Epithelial cell of prostate (primary cell): ENCODE data around the gene ASTN2.
"Not testable (repeated sequence)": the region's sequence is repeated elsewhere in the genome, so short reads cannot be mapped to it uniquely, and the experiment has no call there.

Source experiments
- DNase-seq: peaks from one replicate; pipeline ENCODE4 v3.0.0-alpha.2; 2011; ENCODE audit warnings: low read depth, low spot score
- H3K27ac ChIP-seq: fragments of 450-650 bp; 2 replicates; pipeline ENCODE4 v1.5.1; 2017; ENCODE audit warnings: mild to moderate bottlenecking

ASTN2 gene

DNA sequence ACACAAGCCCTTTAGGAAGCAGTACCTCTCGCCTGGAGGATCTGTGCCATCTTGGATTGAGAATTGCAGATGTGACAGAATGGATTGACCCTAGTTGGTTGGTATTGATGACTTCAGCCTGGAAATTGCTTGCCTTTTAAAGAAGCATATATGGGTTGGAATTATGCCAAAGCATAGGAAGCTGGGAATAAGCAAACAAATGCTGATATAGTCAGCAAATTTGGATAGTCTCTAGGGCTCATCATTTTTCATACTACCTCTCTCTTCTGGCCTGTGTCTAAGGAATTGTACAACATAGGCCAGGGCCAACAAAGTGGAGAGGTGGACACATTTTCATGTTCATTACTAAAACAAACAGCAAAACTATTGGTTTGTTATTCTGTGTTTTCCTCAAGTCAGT, 714.6 kb downstream of the ASTN2 start:
- DNase-seq = no peak
- H3K27ac ChIP-seq = no peak overlapping the region

DNA sequence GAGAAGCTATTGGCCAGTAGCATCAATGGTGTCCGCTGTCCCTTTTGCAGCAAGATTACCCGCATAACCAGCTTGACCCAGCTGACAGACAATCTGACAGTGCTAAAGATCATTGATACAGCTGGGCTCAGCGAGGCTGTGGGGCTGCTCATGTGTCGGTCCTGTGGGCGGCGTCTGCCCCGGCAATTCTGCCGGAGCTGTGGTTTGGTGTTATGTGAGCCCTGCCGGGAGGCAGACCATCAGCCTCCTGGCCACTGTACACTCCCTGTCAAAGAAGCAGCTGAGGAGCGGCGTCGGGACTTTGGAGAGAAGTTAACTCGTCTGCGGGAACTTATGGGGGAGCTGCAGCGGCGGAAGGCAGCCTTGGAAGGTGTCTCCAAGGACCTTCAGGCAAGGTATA, 717.0 kb downstream of the ASTN2 start:
- no peak overlapping the region for H3K27ac ChIP-seq
- no peak for DNase-seq

DNA sequence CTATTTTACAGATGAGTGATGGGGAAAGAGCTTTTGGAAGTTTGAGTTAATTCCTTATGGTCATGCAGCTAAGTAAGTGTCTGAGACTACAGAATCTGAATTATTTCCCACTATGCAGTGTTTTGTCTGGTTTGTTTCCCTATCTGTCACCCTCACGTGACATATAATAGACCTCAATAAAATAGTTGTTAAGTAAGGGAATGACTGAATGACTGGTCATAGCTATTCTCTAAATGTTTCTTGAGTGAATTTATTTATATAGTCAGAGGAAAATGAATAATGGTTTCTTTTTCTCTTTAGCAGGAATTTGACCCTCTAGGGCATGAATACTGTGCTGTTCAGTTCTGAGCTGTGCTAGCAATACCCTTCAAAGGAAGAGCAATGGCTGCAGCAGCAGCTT, 717.5 kb downstream of the ASTN2 start:
- peak; percentile 14 for DNase-seq

DNA sequence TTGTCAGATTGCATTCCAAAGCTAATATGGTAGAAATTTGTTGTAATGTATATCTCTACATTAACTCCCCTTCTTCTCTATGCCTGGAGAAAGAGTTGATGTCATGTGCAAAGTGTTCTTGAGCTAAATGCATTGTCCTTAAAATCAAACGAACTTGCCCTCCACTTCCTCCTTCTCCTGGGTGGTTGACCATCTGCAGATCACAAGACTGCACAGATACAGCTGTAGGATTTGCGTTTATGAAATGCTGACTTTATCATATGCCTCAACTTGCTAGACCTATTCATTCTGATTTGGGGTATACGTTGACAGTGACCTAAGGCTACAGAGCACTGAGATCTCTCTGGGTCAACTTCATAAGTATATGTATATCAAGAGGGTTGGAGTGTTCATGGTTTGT, 719.4 kb downstream of the ASTN2 start:
- DNase-seq = no peak
- H3K27ac ChIP-seq = no peak overlapping the region

More for the DNA sequence above, 717.5 kb downstream of the ASTN2 start:
- no peak overlapping the region for H3K27ac ChIP-seq

DNA sequence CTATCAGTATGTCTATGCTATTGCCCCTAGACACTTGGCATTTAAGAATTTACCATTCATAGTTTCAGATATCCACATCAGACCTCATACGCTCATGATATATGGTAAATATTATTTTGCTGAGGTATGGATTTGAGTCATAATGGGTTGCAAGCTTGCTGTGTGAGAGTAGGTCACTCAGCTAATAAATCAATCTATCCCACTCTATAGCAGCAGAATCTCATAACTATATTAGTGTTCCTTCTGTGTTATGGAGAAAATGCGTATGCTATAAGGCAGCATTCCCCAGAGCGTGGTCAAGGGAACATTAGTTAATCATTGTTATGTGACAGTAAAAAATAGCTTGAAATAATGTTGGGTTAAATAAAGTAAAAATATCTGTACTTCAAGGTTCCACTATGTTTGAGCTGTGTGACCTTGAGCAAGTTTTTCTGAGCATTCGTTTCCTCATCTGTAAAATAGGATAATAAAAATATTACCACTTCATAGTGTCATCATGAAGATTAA, 720.0 kb downstream of the ASTN2 start:
- no peak for DNase-seq

DNA sequence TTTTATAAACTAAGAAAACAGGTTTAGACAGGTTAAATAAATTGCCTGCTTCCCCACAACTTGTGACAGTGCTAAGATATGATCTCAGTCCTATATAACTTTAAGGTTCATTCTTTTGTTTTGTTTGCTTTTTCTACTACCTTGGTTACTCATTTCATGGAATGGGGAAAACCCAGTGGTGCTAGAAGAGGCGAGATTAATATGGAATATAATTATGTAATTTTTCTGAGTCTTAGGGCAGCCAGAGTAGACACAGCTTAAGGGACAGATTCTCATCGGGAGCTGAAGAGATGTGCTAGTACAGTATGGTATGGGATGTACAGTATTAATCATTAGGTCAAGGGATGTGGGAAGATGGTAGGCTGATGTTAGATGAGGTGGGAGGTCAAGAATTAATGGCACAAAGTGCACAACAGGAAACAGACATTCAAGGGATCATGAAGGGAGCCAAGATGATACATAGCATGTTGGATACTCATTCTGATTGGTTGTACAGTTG, 721.6 kb downstream of the ASTN2 start:
- peak; percentile 63 for DNase-seq
- H3K27ac ChIP-seq = peak overlapping the region; percentile 53

More for the DNA sequence above, 720.0 kb downstream of the ASTN2 start:
- no peak overlapping the region for H3K27ac ChIP-seq

DNA sequence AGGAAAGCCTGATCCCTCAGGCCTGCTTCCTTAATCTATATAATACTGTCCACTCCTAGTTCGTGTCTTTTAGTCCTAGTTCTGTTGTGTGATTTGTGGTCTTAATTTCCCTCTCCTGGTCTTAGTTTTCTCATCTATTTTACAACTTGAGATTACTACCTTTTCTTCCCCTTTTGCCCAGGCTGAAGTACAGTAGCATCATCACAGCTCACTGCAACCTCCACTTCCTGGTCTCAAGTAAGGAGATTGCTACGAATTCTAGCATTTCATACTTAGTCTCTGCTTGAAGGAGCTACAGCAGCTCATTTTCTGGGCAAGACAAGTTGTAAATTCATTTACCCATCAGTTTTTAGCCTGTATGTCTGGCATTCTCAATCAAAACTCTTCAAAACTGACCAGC, 722.2 kb downstream of the ASTN2 start:
- peak overlapping the region; percentile 53 for H3K27ac ChIP-seq
- no peak for DNase-seq

DNA sequence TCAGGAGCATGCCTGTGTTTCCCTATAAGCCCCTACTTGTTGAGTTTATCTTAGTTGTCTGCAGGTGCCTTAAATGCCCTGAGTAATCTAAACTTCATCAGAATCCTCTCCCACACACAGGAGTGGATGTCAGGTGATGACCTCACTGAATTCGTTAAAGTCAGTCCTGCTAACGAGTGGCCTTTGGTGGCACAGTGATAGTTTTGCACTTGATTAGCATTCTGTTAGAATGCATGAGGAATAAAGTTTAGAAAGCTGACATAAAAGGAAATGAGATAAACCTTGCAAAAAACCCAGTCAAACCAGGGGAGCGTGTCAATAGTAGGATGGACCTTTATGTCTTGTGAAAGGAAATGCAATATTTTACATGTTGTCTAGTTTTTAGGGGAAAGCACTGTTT, 723.2 kb downstream of the ASTN2 start:
- H3K27ac ChIP-seq = peak overlapping the region; percentile 53
- DNase-seq = no peak

DNA sequence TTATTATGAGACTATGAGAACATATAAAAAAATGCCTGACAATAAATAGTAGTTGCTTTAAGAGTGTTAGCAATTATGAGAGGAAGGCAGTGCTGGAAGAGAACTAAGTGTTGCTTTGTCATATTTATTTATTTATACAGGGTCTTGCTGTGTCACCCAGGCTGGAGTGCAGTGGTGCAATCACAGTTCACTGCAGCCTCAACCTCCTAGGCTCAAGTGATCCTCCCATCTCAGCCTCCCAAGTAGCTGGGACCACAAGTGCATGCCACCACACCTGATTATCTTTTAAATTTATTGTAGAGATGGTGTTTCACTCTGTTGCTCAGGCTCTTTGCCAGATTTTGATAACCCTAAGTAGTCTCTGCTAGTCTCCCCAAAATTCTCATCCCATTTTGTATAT, 724.1 kb downstream of the ASTN2 start:
- DNase-seq, H3K27ac ChIP-seq: not testable (repeated sequence)

DNA sequence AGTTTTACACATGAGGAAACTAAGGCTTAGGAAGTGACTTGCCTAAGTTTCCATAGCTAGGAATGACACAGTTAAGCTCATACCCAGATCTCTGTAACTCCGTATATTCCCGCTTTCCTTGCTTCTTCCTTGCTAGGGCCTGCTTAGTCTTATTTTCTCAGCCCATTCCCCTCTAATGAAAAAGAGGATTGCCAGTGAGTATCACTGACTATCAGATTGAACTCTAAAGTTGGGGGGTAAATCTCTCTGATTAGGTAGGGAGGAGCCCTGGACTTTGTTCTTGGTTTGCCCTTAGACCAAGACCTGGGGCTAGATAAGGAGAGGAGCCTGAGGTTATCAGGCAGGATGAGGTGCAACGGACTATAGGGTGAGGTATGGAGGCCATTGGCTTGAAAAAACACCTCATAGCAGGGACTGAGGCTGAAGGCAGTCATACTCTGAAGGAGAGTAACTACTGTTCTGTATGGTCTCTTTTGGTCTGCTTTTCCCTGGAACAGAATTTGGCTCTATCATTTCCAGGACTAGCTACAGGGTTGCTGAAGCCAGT, 725.3 kb downstream of the ASTN2 start:
- H3K27ac ChIP-seq = no peak overlapping the region

DNA sequence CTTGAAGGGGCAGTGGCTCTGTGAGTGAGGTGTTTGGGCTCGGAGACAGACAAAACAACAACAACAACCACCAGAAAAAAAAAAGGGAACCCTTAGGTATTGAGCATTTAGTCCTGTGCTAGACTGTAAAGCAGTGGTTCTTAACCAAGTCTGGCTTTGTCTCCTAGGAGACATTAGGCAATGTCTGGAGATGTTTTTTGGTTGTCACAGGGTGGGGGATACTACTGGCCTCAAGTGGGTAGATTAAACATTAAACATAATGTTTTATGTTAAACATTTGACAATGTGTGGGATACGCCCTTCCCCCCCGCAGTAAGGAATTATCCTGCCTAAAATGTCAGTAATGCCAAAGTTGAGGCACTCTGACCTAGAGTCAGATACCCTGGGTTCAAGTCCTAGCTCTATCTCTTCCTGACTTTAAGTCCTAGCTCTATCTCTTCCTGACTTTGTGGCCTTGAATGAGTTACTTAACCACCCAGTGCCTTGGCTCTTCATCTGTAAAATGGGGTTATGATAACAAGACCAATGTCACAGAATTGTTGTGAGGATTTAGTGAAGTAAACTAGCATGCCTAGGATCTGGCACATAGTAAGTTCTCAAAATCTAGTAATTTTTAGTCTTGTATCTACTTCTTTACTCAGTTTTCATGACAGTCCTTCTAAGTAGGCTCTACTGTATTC, 725.9 kb downstream of the ASTN2 start:
- no peak for DNase-seq
- H3K27ac ChIP-seq = no peak overlapping the region

More for the DNA sequence above, 725.3 kb downstream of the ASTN2 start:
- no peak for DNase-seq

DNA sequence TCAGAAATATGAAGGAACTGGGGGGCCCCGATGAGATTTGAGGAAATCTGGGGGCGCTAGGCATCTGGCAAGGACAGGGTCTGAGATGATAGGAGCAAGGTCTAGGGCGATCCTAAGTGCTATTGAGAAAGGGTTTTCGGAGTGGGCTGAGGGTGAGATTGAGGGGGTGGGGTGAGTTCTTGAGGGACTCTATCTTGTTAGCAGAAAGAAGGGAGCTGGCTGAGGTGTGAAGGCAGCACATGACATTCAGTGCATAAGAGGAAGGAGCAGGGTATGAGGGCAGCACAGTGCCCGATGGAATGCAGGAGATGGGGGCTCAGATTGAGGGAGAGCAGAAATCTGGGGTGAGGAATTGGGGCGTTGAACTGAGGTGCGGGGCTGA, 727.1 kb downstream of the ASTN2 start:
- no peak for DNase-seq
- peak overlapping the region; percentile 13 for H3K27ac ChIP-seq

DNA sequence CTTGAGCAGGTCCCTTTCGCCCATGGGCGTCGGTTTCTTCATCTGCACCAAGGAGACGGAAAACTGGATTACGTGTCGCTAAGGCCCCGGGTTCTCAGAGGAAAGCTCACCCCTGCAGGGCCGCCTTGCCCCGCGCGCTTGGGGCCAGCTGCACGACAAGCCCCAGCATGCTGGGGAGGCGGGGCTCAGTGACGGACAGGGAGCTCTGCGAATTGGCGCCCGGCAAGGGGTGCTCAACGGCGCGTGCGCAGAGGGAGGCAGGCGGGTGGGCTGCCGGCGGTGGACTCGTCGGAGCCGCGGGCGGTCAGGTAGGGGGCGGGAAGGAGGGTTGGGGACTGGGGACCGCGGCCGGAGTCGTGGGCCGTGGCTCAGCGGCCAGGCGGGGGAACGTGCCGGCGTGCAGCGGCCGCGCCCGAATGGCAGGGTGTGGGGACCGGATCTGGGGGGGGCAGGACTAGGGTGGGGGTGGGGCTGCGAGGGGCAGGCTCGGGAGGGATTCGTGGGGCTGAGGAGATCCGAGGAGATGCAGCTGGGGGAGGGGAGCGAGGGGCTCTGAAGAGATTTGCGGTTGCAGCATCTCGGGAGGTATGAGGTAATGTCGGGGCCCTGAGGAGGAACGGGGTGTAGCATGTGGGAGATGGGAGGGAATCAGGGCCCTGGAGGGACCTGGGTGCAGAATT, 727.6 kb downstream of the ASTN2 start, which contains the start of gene TRIM32:
Gene TRIM32, plus strand, starts transcription at position 232 of the 680 bp plus-strand sequence. CDS start 10,438 bp downstream, outside the sequence.
- DNase-seq = peak; percentile 10
- peak within 1 kb of the TSS; percentile 13 for H3K27ac ChIP-seq

DNA sequence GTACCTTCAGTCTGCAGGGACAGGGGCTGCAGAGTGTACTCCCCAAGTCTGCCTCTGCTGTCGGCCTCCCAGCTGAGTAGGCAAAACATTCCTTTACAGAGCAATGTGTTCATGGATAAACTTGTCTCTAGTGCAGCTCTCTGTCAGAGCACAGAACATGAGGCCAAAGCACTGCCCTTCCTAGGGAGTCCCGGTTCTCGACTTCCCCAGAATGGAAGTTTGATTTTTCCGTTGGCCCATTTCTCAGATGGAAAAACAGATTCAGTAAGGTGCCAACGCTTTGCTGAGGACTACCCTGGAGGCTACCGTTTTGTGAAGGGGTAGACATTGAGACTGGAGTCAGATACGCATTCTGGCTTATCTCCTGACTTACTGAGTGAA, 728.2 kb downstream of the ASTN2 start:
- no peak overlapping the region for H3K27ac ChIP-seq
- DNase-seq = no peak

DNA sequence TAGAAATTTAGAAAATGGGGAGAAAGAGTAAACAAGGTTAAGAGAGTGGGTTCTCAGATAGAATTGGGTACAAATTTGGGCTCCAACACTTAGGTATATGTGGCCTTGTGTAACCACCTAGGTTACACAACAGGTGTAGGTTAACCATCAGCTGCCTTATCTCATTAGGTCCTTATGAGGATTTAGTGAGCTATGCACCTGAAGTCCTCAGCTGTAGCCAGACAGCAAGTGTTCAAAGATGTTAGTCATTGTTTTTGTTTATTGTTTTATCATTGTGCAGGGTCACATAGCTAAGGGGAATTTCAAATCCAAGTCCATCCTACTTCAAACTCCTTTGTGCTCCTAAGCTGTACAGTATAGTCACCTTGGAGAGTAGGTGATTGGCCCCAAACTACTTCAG, 728.7 kb downstream of the ASTN2 start:
- no peak for DNase-seq
- H3K27ac ChIP-seq = no peak overlapping the region

DNA sequence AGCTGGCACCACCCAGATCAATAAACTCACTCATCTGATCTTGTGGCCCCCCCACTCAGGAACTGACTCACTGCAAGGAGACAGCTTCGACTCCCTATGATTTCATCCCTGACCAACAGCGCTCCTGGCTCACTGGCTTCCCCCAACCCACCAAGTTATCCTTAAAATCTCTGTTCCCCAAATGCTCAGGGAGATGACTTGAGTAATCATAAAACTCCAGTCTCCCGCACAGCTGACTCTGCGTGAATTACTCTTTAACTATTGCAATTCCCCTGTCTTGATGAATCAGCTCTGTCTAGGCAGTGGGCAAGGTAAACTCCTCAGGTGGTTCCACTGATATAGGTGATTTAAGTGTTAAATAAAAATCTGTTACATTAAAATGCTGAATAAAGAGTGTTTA, 729.7 kb downstream of the ASTN2 start:
- DNase-seq = no peak
- H3K27ac ChIP-seq = no peak overlapping the region

DNA sequence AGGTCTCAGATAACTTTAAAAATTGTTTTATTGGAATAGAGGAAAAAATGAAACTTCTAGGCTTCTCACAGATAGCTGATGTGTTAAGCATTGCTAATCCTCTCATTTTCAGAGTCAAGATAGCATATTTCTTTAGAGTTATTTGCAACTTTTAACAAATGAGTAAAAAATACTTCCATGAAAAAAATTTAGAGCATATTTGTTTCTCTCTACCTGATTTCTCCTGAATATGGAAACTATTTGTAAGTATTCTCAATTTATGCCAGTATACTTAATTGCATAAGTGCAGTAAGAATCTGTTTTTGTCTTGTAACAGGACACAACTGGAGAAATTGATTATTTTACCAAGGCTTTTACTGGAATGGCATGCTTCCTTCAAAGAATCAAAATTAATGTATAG, 731.3 kb downstream of the ASTN2 start:
- no peak for DNase-seq
- no peak overlapping the region for H3K27ac ChIP-seq

DNA sequence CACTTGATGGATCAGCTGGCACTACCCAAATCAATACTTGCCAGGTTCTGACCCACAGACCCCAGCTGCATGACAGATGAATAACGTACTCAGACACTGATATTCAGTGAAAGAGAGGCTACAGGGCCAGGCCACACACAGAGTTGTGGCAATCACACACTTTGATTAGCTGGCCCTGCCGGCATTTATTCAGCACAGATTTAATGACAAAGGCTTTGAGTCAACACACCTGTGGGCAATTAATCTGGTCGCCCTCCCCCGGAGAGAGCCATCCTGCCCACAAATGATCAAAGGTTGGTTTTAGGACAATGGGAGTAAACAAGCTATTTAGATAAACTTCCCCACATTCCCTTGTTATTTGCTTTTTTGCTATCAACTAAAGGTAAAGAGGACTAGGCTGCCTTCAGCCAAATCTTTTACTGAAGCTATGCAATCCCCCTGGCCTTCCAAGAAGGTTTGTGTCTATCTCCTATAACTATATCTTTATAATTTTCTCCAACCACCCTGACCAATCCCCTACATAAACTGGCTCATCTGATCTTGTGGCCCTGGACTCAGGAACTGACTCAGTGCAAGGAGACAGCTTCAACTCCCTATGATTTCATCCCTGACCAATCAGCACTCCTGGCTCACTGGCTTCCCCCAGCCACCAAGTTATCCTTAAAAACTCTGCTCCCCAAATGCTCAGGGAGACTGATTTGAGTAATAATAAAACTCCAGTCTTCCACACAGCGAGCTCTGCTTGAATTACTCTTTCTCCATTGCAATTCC, 740.5 kb downstream of the ASTN2 start:
- H3K27ac ChIP-seq = no peak overlapping the region
- no peak for DNase-seq

DNA sequence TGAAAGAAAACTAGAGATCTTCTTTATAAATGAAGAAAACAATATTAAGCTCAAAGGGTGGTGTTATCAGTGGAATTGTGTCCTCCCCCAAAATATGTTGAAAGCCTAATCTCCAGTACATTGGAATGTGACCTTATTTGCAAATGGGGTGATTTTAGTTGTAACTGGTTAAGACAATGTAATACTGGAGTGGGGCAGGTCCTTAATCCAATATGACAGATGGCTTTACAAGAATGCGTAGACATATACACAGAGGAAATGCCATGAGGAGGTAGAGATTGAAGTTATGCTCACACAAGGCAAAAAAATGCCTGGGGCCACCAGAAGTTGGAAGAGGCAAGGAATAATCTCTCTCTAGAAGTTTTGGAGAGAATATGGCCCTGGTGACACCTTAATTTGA, 741.5 kb downstream of the ASTN2 start:
- no peak for DNase-seq
- H3K27ac ChIP-seq = no peak overlapping the region

DNA sequence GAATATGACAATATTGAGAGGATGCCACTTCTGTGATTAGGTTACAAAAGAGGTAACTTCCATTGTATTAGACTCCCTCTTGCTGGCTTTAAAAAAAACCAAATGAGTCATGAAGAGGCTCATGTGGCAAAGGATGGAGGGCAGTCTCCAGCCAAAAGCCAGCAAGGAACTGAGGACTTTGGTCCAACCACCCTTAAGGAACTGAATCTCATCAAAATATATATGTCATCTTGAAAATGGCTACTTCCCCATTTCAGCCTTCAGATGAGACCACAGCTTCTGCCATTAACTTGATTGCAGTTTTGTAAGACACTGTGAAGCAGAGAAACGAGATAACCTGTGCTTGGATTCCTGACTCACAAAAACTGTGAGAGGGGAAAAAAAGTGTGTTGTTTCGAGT, 743.3 kb downstream of the ASTN2 start:
- DNase-seq = no peak
- no peak overlapping the region for H3K27ac ChIP-seq
